HCT116 (cell line): Measurements from ENCODE around the gene TMCC3. TPM values are rescaled to one million over a fixed set of nuclear protein-coding genes. Genes with fewer than 3 reads are reported as not detected.

Experiments
- ATAC-seq: fragments of 200-7000 bp; cut with Tn5 transposase; 2 replicates; pipeline ENCODE4 v1.9.1; 2020; ENCODE audit warnings: mild to moderate bottlenecking, moderate library complexity
- BruUV-seq: library from RNA; stranded (reverse); fragments of 400-500 nt; replicated peaks from 2 replicates; lab custom pipeline; 2021; lab: Mats Ljungman, UMichigan
- CTCF ChIA-PET: fragments of 300-600 bp; sonication (Branson Sonifier 250); formaldehyde crosslinking; loops from one replicate; lab custom pipeline; 2021; ENCODE audit warnings: antibody characterized with exemption; lab: Charles Lee
- POLR2A ChIA-PET: fragments of 300-600, 350-600 bp; sonication (Branson Sonifier 250); formaldehyde crosslinking; loops from one replicate; lab custom pipeline; 2021; ENCODE audit warnings: antibody characterized with exemption; lab: Charles Lee
- RAD21 ChIA-PET, 2 experiments: fragments of 300-600 bp; sonication (Branson Sonifier 250); formaldehyde crosslinking; loops; one replicate each; lab custom pipeline; 2023; ENCODE audit warnings: low total read pairs in 2 of 2; ENCODE audit not compliant: uncharacterized antibody in 2 of 2, unreplicated experiment in 2 of 2, low non-redundant PET in 1 of 2; lab: Charles Lee
- DNase-seq: peaks from one replicate; pipeline ENCODE4 v3.0.0-alpha.2; 2010; ENCODE audit warnings: low read depth, low spot score
- H2AFZ ChIP-seq: fragments of 200-600 bp; shearing (Covaris generic), sonication (generic); 2 replicates; pipeline ENCODE4 v1.6.1; 2017; ENCODE audit warnings: low read depth, mixed run types, mixed read lengths, antibody characterized with exemption, low read length; ENCODE audit not compliant: poor library complexity, severe bottlenecking
- H3K27ac ChIP-seq: 2 replicates; pipeline ENCODE4 v1.5.1; 2012; ENCODE audit warnings: low read depth, low read length
- H3K27me3 ChIP-seq: fragments of 200-600 bp; sonication (generic); 2 replicates; pipeline ENCODE4 v1.6.1; 2016; ENCODE audit warnings: mixed run types, low read length, mixed read lengths; ENCODE audit not compliant: insufficient read depth
- H3K36me3 ChIP-seq, 2 experiments: fragments of 200-500 bp in 1 of 2; fragments of 200-600 bp in 1 of 2; sonication (Bioruptor generic) in 1 of 2; sonication (generic) in 1 of 2; 2 replicates each; pipeline versions ENCODE4 v1.5.1 to v1.6.1; 2014 to 2016; ENCODE audit warnings: low read length in 2 of 2, inconsistent platforms in 1 of 2, mixed read lengths in 1 of 2, mixed run types in 1 of 2; ENCODE audit not compliant: insufficient read depth in 2 of 2, control insufficient read depth in 1 of 2
- H3K4me1 ChIP-seq, 2 experiments: fragments of 200-600 bp in 1 of 2; sonication (generic) in 1 of 2; 2 replicates each; pipeline versions ENCODE4 v1.5.1 to v1.6.1; 2012 to 2017; ENCODE audit warnings: low read length in 2 of 2, inconsistent platforms in 1 of 2, mild to moderate bottlenecking in 1 of 2, mixed read lengths in 1 of 2, mixed run types in 1 of 2, moderate library complexity in 1 of 2; ENCODE audit not compliant: insufficient read depth in 2 of 2, control insufficient read depth in 1 of 2
- H3K4me2 ChIP-seq: fragments of 200-600 bp; sonication (generic); 2 replicates; pipeline ENCODE4 v1.6.1; 2017; ENCODE audit warnings: mixed run types, low read length, mixed read lengths
- H3K4me3 ChIP-seq, 2 experiments: fragments of 200-600 bp in 1 of 2; sonication (generic) in 1 of 2; replicated peaks in 1 of 2; 2 replicates each; pipeline ENCODE4 v1.5.1; 2011 to 2016; ENCODE audit warnings: low read length in 2 of 2, control low read depth in 1 of 2, low read depth in 1 of 2, mild to moderate bottlenecking in 1 of 2, mixed read lengths in 1 of 2, mixed run types in 1 of 2
- H3K79me2 ChIP-seq: fragments of 200-600 bp; sonication (generic); 2 replicates; pipeline ENCODE4 v1.6.1; 2017; ENCODE audit warnings: mild to moderate bottlenecking, mixed run types, low read length, moderate library complexity, mixed read lengths; ENCODE audit not compliant: insufficient read depth
- H3K9ac ChIP-seq: fragments of 200-600 bp; sonication (generic); 2 replicates; pipeline ENCODE4 v1.6.1; 2016; ENCODE audit warnings: low read length, mixed read lengths
- H3K9me2 ChIP-seq: fragments of 200-600 bp; sonication (generic), shearing (Covaris generic); 2 replicates; pipeline ENCODE4 v1.6.1; 2017; ENCODE audit warnings: mixed run types, mild to moderate bottlenecking, moderate library complexity; ENCODE audit not compliant: insufficient read depth
- H3K9me3 ChIP-seq, 2 experiments: fragments of 200-500 bp in 1 of 2; fragments of 200-600 bp in 1 of 2; sonication (Bioruptor generic) in 1 of 2; sonication (generic) in 1 of 2; 2 replicates each; pipeline ENCODE4 v1.6.1; 2014 to 2017; ENCODE audit warnings: low read length in 2 of 2, mixed read lengths in 2 of 2, inconsistent platforms in 1 of 2, low read depth in 1 of 2, mild to moderate bottlenecking in 1 of 2, mixed run types in 1 of 2, moderate library complexity in 1 of 2; ENCODE audit not compliant: control insufficient read depth in 1 of 2, insufficient read depth in 1 of 2
- H4K20me1 ChIP-seq: fragments of 200-600 bp; sonication (generic), shearing (Covaris generic); 2 replicates; pipeline ENCODE4 v1.6.1; 2017; ENCODE audit warnings: mixed run types, mild to moderate bottlenecking, moderate library complexity; ENCODE audit not compliant: insufficient read depth
- CBX3 ChIP-seq: IDR thresholded peaks from 2 replicates; pipeline ENCODE4 v1.6.1; 2012; ENCODE audit warnings: low read depth
- CEBPB ChIP-seq: IDR thresholded peaks from 2 replicates; pipeline ENCODE4 v1.6.1; 2012; ENCODE audit warnings: low read depth
- ELF1 ChIP-seq: IDR thresholded peaks from 2 replicates; pipeline ENCODE4 v1.6.1; 2012; ENCODE audit warnings: low read depth, borderline replicate concordance
- EZH2phosphoT487 ChIP-seq: fragments of 200-600 bp; IDR thresholded peaks from 2 replicates; pipeline ENCODE4 v1.6.1; 2018; ENCODE audit warnings: antibody characterized with exemption, borderline replicate concordance
- JUND ChIP-seq: IDR thresholded peaks from 2 replicates; pipeline ENCODE4 v1.6.1; 2012
- POLR2A ChIP-seq: IDR thresholded peaks from 2 replicates; pipeline ENCODE4 v1.7.0; 2011; ENCODE audit warnings: borderline replicate concordance; ENCODE audit not compliant: insufficient read depth, insufficient read length; ENCODE audit errors: extremely low read depth
- POLR2AphosphoS5 ChIP-seq: IDR thresholded peaks from 2 replicates; pipeline ENCODE4 v1.6.1; 2011; ENCODE audit warnings: mild to moderate bottlenecking, low read depth, low read length, moderate library complexity
- RAD21 ChIP-seq: IDR thresholded peaks from 2 replicates; pipeline ENCODE4 v1.6.1; 2012; ENCODE audit warnings: low read depth, mild to moderate bottlenecking
- SIN3A ChIP-seq: IDR thresholded peaks from 2 replicates; pipeline ENCODE4 v1.6.1; 2012; ENCODE audit warnings: low read depth
- SP1 ChIP-seq: IDR thresholded peaks from 2 replicates; pipeline ENCODE4 v1.6.1; 2012; ENCODE audit warnings: low read depth
- SRF ChIP-seq: IDR thresholded peaks from 2 replicates; pipeline ENCODE4 v1.6.1; 2012; ENCODE audit warnings: low read depth
- TCF7L2 ChIP-seq: IDR thresholded peaks from 2 replicates; pipeline ENCODE4 v1.7.0; 2011; ENCODE audit warnings: borderline replicate concordance, inconsistent platforms; ENCODE audit not compliant: insufficient read depth, insufficient read length; ENCODE audit errors: extremely low read depth
- ZFX ChIP-seq: fragments of 450-650 bp; IDR thresholded peaks from 2 replicates; pipeline ENCODE4 v1.6.1; 2017
- intact Hi-C: fragments of 100-400 bp; cut with micrococcal nuclease; formaldehyde crosslinking; loops from 2 replicates; pipeline ENCODE4 v1.10.0; 2022
- total RNA-seq: library from RNA; stranded (reverse); gene quantifications from one replicate; pipeline ENCODE4 v1.2.1, GENCODE V29; 2021; ENCODE audit not compliant: unreplicated experiment
- TF ChIP-seq, protein P1 (sequence below): IDR thresholded peaks from 2 replicates; pipeline ENCODE4 v1.6.1; 2012
- TF ChIP-seq, protein P2 (sequence below): IDR thresholded peaks from 2 replicates; pipeline ENCODE4 v1.6.1; 2012
- TF ChIP-seq, protein P3 (sequence below): IDR thresholded peaks from 2 replicates; pipeline ENCODE4 v1.6.1; 2012; ENCODE audit warnings: low read depth

TMCC3 gene
- total RNA-seq, 1 experiment from 2014 or later, result 4.5 TPM

DNA sequence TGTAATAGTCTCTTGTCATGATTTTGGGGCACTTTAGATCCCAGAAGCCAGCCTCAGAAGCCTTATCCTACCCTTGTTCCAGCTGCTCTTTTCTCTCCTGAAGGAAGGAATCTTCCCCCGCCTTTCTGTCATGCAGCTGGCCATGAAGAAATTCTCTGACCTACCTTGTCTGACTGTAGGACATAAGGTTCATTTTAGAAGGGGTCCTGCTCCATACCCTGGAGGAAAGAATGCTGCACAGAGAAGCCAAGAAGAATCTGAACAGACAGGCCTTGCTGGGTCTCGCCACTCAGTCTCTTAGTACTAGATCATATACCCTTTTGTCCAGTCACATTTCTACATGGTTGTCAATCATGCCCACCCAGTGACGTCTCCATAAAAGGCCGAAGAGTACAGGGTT, 6.2 kb upstream of the TMCC3 start:
- no peaks in the 10 kb centered on the region for H3K9me3 ChIP-seq
- ChIA-PET RAD21 (no interaction called here), POLR2A (no interaction called here)
- H3K27me3 ChIP-seq, result no peaks in the 10 kb centered on the region
- no peak overlapping the region for H3K4me2 ChIP-seq
- no peak overlapping the region for H3K4me3 ChIP-seq
- H4K20me1 ChIP-seq, result no peaks in the 10 kb centered on the region
- no peak overlapping the region for H3K27ac ChIP-seq
- peaks cover 0 to 14% of the 10 kb centered on the region in 2 experiments; a peak in 2 of 4 replicates for H3K4me1 ChIP-seq
- BruUV-seq, result no TSS peak
- H2AFZ ChIP-seq, result no peak overlapping the region
- TF ChIP-seq POLR2A, result no peak
- no peak for TF ChIP-seq SRF
- TF ChIP-seq ELF1, result no peak
- TF ChIP-seq POLR2AphosphoS5, result no peak
- TF ChIP-seq, protein P1, sequence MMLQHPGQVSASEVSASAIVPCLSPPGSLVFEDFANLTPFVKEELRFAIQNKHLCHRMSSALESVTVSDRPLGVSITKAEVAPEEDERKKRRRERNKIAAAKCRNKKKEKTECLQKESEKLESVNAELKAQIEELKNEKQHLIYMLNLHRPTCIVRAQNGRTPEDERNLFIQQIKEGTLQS, result no peak
- no peak for TF ChIP-seq JUND
- TF ChIP-seq, protein P2, sequence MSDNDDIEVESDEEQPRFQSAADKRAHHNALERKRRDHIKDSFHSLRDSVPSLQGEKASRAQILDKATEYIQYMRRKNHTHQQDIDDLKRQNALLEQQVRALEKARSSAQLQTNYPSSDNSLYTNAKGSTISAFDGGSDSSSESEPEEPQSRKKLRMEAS, result no peak
- no peak for TF ChIP-seq ZFX
- no peak for TF ChIP-seq CBX3
- TF ChIP-seq SP1, result no peak
- no peak for TF ChIP-seq EZH2phosphoT487
- TF ChIP-seq TCF7L2, result no peak
- no peak for TF ChIP-seq RAD21
- TF ChIP-seq, protein P3, sequence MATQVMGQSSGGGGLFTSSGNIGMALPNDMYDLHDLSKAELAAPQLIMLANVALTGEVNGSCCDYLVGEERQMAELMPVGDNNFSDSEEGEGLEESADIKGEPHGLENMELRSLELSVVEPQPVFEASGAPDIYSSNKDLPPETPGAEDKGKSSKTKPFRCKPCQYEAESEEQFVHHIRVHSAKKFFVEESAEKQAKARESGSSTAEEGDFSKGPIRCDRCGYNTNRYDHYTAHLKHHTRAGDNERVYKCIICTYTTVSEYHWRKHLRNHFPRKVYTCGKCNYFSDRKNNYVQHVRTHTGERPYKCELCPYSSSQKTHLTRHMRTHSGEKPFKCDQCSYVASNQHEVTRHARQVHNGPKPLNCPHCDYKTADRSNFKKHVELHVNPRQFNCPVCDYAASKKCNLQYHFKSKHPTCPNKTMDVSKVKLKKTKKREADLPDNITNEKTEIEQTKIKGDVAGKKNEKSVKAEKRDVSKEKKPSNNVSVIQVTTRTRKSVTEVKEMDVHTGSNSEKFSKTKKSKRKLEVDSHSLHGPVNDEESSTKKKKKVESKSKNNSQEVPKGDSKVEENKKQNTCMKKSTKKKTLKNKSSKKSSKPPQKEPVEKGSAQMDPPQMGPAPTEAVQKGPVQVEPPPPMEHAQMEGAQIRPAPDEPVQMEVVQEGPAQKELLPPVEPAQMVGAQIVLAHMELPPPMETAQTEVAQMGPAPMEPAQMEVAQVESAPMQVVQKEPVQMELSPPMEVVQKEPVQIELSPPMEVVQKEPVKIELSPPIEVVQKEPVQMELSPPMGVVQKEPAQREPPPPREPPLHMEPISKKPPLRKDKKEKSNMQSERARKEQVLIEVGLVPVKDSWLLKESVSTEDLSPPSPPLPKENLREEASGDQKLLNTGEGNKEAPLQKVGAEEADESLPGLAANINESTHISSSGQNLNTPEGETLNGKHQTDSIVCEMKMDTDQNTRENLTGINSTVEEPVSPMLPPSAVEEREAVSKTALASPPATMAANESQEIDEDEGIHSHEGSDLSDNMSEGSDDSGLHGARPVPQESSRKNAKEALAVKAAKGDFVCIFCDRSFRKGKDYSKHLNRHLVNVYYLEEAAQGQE, result no peak
- no peak for TF ChIP-seq SIN3A
- TF ChIP-seq CEBPB, result no peak
- TF ChIP-seq, all 23 proteins: peak for 0
- Histone ChIP-seq H3K9me2 (no peaks in the 10 kb centered on the region), H3K9ac (no peak overlapping the region), H3K79me2 (no peaks in the 10 kb centered on the region), H3K36me3 (no peaks in the 10 kb centered on the region)
- CTCF ChIA-PET, result no interaction called here
- ATAC-seq, result no peak
- intact Hi-C loops, result no loop called here
- DNase-seq, result no peak
